Glomerular endothelial cell (primary cell): ENCODE results near the gene ZNF423. TPM values are rescaled to one million over a fixed set of nuclear protein-coding genes. Genes with fewer than 3 reads are reported as not detected.

ENCODE experiments used
- DNase-seq: peaks from one replicate; pipeline ENCODE4 v3.0.0-alpha.2; 2011; ENCODE audit warnings: low read depth, low spot score; ENCODE audit errors: extremely low read depth
- total RNA-seq: library from RNA; depleted of rRNA; stranded (reverse); fragments of >200 nt; gene quantifications from 2 replicates; pipeline ENCODE4 v1.2.3, GENCODE V29; 2015

Gene ZNF423
- total RNA-seq, 1 donor from 2014 or later: 3.4 TPM

GRCh38 chr16:49828533-49829267 is 27.2 kb downstream of the ZNF423 start:
- no peak for DNase-seq

GRCh38 chr16:49827805-49828438 is 28.0 kb downstream of the ZNF423 start:
- DNase-seq: no peak

DNA sequence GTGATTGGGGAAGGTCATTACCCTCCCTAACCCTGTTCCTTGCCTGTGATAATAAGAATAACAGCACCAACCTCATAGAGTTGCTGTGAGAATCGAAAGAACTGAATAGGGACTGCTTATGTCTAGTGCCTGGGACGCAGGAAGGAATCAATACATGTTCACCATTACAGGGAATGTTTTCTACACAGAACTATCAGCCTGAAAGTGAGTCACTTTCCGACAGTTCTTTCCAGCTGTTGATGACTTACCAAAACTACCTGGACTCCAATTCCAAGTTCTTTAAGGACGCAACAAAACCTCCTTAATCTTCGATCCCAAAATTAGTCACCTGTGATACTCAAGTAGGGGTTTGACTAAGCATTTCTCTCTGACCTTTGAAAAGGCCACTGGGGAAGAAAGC is 29.4 kb downstream of the ZNF423 start:
- DNase-seq: no peak

GRCh38 chr16:49825041-49825440 is 30.9 kb downstream of the ZNF423 start:
- DNase-seq: no peak

GRCh38 chr16:49824593-49824992 is 31.3 kb downstream of the ZNF423 start:
- no peak for DNase-seq

- DNase-seq: no peak
Measured at GRCh38 chr16:49822649-49823370, 33.1 kb downstream of the ZNF423 start.

GRCh38 chr16:49821614-49822282 is 34.2 kb downstream of the ZNF423 start:
- no peak for DNase-seq

- DNase-seq: no peak
Measured at GRCh38 chr16:49821156-49821555, 34.8 kb downstream of the ZNF423 start.

DNA sequence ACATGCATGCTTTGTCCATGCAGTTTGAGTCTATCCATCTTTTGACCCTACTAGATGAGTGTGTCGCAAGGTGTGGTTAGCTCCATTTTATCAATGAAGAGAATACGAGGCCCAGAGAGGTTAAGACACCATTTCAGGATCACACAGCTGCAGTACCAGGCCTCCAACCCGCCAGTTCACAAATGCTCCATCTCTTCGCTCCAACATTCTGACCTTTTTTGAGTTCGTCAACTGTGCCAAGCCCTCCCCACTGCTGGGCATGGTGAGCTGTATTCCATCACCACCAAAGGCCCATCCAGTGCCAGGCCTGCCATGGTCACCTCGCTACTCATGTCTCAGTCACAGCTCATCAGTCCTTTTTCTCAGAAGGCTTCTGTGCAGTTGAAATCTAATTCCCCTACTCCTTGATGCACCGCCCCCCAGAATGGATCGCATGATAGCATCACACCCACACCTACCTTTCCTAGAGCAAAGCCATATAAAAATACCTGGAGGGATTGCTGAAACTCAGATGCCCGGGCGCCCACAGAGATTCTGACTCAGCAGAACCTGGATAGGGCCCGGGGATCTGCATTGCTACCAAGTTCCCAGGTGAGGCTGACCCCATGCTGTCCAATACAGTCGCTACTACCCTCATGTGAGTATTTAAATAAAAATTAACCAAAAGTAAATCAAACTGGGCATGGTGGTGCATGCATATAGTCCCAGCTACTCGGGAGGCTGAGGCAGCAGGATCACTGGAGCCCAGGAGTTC is 38.0 kb downstream of the ZNF423 start:
- no peak for DNase-seq

DNA sequence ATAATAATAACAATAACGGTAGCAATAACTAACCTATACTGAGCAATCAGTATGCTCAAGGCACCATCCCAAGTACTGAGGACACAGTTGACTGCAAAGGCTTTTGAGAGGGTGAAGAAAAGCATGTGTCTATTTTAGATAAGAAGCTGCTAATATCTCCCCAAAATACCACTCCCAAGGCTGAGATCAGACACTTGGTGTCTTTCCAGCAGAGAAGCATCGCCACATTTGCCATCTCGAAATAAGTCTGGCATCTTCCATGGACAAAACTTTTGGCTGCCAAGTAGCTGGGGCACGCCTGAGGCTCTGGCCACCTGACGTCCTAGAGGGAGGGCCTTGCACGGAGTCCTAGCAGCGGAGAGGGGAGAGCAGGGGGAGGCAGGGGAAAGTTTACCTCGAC is 39.0 kb downstream of the ZNF423 start:
- no peak for DNase-seq

GRCh38 chr16:49811644-49812334 is 44.1 kb downstream of the ZNF423 start:
- DNase-seq: no peak

DNA sequence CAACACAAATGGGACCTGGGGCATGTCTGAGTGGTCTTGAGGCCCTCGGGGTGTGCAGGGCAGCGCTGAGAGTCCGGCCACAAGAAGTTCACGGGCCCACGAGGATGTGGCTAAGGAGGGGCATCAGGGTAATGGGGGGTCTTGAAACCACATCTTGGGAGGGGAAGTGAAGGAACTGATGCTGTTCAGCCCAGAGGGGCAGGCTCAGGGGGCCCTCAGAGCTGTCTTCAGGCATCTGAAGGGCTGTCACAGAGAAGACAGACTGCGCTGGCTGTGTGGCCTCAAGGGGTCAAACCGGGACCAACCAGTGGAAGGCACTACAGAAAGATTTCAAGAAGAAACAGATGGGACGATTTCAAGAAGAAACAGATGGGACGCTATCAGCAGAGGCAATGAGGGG is 45.1 kb downstream of the ZNF423 start:
- no peak for DNase-seq

- no peak for DNase-seq
Measured at GRCh38 chr16:49809561-49809960, 46.4 kb downstream of the ZNF423 start.

DNA sequence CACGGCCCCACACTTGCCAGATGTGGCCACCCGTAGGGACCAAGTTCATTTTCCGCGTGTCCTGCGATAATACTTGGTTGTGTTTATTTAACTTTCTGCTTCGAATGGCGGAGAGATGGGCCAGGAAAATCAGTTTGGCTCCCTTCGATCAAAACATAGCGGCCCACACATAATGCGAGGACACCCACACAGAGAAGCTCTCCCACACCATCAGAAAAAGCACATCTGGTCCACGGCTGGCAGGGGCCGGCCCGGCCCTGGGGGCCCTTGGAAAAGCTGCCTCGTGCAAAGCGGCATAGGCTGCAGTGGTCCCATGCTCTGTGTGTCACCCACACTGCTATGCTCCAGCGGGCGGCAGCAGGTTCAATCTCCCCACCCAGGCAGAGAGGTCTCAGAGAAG is 46.9 kb downstream of the ZNF423 start:
- DNase-seq: no peak

DNA sequence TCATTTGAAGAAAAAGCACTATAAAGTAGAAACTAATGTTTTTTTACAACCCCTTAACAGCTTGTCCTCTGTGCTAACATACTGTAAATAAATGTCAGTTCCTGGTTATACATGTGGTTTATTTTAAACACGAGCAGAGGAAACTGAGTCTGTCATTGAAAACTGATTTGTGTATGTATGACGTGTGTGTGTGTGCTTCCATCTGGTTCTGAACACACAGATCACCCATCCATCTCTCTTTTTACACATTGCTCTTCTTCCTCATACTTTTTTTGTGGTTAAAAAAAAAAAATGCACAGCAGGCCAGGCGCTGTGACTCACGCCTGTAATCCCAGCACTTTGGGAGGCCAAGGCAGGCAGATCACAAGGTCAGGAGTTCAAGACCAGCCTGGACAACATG is 49.5 kb downstream of the ZNF423 start:
- DNase-seq: no peak

GRCh38 chr16:49801290-49801689 is 54.6 kb downstream of the ZNF423 start:
- DNase-seq: no peak

DNA sequence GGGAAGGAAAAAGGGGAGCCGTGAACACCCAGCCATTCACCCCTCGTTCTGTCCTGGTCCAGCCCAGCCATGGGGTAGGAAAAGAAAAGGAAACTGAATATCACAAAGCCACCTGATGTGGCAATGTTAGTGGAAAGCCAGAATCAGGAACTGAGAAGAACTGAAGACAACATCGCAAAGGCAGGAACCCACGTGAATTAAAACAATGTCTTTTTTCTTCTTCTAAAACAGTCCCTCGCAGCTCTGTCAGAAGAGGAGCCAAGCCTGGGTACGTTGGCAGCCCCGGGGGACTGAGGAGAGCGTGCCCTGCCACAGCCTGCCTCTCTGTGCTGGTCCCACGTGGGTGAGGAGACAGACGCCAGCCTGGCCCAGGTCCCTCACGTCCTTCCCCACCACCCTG is 55.0 kb downstream of the ZNF423 start:
- DNase-seq: no peak

- no peak for DNase-seq
Measured at GRCh38 chr16:49800441-49800840, 55.5 kb downstream of the ZNF423 start.

DNA sequence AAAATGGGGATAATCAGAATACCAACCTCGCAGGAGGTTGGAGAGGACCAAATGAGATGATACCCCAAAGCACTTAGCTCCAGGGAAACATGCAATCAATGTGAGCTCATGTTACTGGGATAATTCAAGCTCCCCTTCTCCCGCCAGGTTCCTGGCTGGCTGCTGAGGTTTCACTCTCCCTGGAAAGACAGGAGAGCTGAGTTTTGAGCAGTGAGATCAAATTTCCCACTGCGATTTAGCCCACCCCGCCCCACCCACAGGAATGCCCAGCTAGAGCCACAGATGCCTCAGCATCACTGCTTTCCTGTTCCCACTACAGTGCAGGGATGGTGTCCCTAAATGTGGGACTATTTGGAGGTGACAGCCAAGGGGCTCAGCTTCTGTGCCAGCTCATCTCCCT is 56.7 kb downstream of the ZNF423 start:
- DNase-seq: no peak

DNA sequence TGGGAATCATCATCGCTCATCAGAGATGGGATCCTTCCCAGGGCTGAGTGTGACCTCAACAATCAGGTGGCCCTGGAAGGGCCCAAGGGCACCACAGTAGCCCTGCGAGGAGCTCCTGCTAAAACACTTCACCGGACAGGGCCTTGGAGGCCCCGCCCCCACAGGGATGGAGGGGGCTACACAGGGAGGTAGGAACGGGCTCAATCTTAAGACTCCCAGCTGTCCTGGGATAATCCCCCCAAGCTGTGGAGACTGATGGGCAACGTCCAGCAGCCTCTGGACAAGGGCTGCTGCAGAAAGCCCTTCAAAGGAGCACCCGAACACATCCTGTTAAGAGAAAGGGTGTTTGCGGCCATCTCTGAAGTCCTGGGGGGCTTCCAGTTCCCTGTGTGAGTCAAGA is 60.4 kb downstream of the ZNF423 start:
- no peak for DNase-seq
